ENCODE results near the gene FAM76B. TPM values are rescaled to one million over a fixed set of nuclear protein-coding genes. Genes with fewer than 3 reads are reported as not detected.

Gene FAM76B
- total RNA-seq, 2 donors from 2014 or later = 21.6 to 49.3 TPM

DNA sequence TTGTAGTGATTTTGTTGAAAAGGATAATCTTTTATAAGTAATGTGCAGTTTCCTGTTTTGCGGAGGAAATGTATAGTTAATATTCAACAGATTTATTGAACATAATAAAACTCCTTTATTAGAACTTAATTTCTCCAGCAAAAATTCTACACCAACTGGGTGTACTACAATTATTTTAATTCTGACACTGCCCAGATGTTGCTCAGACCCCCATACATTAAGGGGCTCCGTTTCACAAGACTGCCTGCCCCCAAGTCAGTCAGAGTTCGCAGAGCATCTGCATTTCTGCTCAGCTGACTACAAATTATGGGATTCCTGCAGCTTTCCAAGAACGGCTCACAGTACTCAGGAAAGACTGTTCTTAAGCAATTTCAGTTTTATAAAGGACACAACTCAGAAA, 6.9 kb upstream of the FAM76B start:
- Histone ChIP-seq H3K27ac (no peak overlapping the region), H3K27me3 (replicated peaks; ENCODE audit: insufficient read depth) (no peaks in the 10 kb centered on the region), H3K36me3 (peaks cover 6% of the 10 kb centered on the region), H3K4me3 (no peak overlapping the region), H3K9me3 (no peaks in the 10 kb centered on the region), H3K4me1 (ENCODE audit: control insufficient read depth in 1 of 2, low read depth in 2 of 2) (peaks cover 0 to 10% of the 10 kb centered on the region in 2 donors)
- TF ChIP-seq CTCF (IDR thresholded peaks at IDR 0.05) = no peak
- no peak for ATAC-seq (ENCODE audit: insufficient number of reproducible peaks, low FRiP score, low read depth)
- no peak for DNase-seq (ENCODE audit: low spot score)

- DNase-seq (ENCODE audit: low spot score) (no peak), ATAC-seq (ENCODE audit: insufficient number of reproducible peaks, low FRiP score, low read depth) (no peak)
- H3K4me3 ChIP-seq = no peak overlapping the region
- H3K27ac ChIP-seq = no peak overlapping the region
- peaks cover 6% of the 10 kb centered on the region for H3K36me3 ChIP-seq
- H3K9me3 ChIP-seq = no peaks in the 10 kb centered on the region
- H3K27me3 ChIP-seq (replicated peaks; ENCODE audit: insufficient read depth) = no peaks in the 10 kb centered on the region
- TF ChIP-seq CTCF (IDR thresholded peaks at IDR 0.05) = no peak
- H3K4me1 ChIP-seq (ENCODE audit: control insufficient read depth in 1 of 2, low read depth in 2 of 2) = peaks cover 0 to 15% of the 10 kb centered on the region in 2 donors
These were observed 6.2 kb upstream of the FAM76B start for GRCh38 chr11:95795627-95796295.

- H3K27me3 ChIP-seq (replicated peaks; ENCODE audit: insufficient read depth) = no peaks in the 10 kb centered on the region
- H3K27ac ChIP-seq = no peak overlapping the region
- no peaks in the 10 kb centered on the region for H3K36me3 ChIP-seq
- no peak for TF ChIP-seq CTCF (IDR thresholded peaks at IDR 0.05)
- H3K4me1 ChIP-seq (ENCODE audit: control insufficient read depth in 1 of 2, low read depth in 2 of 2) = peaks cover 0 to 15% of the 10 kb centered on the region in 2 donors
- H3K9me3 ChIP-seq = no peaks in the 10 kb centered on the region
- ATAC-seq (ENCODE audit: insufficient number of reproducible peaks, low FRiP score, low read depth) (no peak), DNase-seq (ENCODE audit: low spot score) (no peak)
- H3K4me3 ChIP-seq = no peak overlapping the region
These were observed 4.5 kb upstream of the FAM76B start for GRCh38 chr11:95794086-95794485.

GRCh38 chr11:95793116-95793515, 3.5 kb upstream of the FAM76B start:
- ATAC-seq (ENCODE audit: insufficient number of reproducible peaks, low FRiP score, low read depth) (no peak), DNase-seq (ENCODE audit: low spot score) (no peak)
- Histone ChIP-seq H3K27me3 (replicated peaks; ENCODE audit: insufficient read depth) (no peaks in the 10 kb centered on the region), H3K36me3 (no peaks in the 10 kb centered on the region), H3K4me1 (ENCODE audit: control insufficient read depth in 1 of 2, low read depth in 2 of 2) (peaks cover 5 to 23% of the 10 kb centered on the region in 2 donors), H3K27ac (no peak overlapping the region), H3K9me3 (no peaks in the 10 kb centered on the region), H3K4me3 (no peak overlapping the region)
- TF ChIP-seq CTCF (IDR thresholded peaks at IDR 0.05) = no peak

DNA sequence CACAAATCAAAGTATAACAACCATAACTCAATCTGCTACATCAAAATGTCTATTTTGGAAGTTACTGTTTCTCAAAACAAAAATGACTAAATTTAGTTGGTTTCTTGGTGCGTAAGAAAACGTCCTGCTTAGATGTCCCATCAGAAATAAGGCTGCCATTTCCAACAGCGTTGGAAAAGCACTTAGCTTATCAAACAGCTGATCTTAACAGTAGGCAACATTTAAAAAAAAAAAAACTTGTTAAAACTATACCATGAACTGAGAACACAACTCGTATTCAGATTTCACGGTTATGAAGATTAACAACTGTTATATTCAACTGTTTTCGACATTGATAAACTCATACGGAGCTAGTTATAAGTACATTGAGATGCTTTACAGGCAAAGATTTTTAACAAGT, 3.1 kb upstream of the FAM76B start:
- Histone ChIP-seq H3K9me3 (no peaks in the 10 kb centered on the region), H3K36me3 (no peaks in the 10 kb centered on the region), H3K27ac (no peak overlapping the region), H3K4me1 (ENCODE audit: control insufficient read depth in 1 of 2, low read depth in 2 of 2) (peaks cover 5 to 27% of the 10 kb centered on the region in 2 donors), H3K27me3 (replicated peaks; ENCODE audit: insufficient read depth) (no peaks in the 10 kb centered on the region), H3K4me3 (no peak overlapping the region)
- ATAC-seq (ENCODE audit: insufficient number of reproducible peaks, low FRiP score, low read depth) (no peak), DNase-seq (ENCODE audit: low spot score) (no peak)
- TF ChIP-seq CTCF (IDR thresholded peaks at IDR 0.05) = no peak
